BE2C (cell line): Measurements from ENCODE around the gene CDH6.
A peak's percentile ranks its signal among the peaks of the same experiment; 100 is the strongest.

Source experiments
- DNase-seq: peaks from one replicate; pipeline ENCODE4 v3.0.0-alpha.2; 2020
- H3K27me3 ChIP-seq: fragments of 250-450 bp; sonication (Bioruptor Pico); 2 replicates; pipeline ENCODE4 v1.5.1; 2020; ENCODE audit warnings: mild to moderate bottlenecking
- H3K36me3 ChIP-seq: fragments of 250-450 bp; sonication (Bioruptor Pico); 2 replicates; pipeline ENCODE4 v1.5.1; 2020; ENCODE audit warnings: mild to moderate bottlenecking
- H3K4me1 ChIP-seq: fragments of 250-450 bp; sonication (Bioruptor Pico); 2 replicates; pipeline ENCODE4 v1.5.1; 2020
- H3K4me3 ChIP-seq: 2 replicates; pipeline ENCODE4 v1.5.1; 2011; ENCODE audit warnings: low read depth, low read length
- H3K9me3 ChIP-seq: fragments of 250-450 bp; sonication (Bioruptor Pico); 2 replicates; pipeline ENCODE4 v1.5.1; 2020
- CTCF ChIP-seq: IDR thresholded peaks from 2 replicates; pipeline ENCODE4 v1.5.1; 2012; ENCODE audit warnings: mild to moderate bottlenecking, low read depth, low read length

CDH6 gene

DNA sequence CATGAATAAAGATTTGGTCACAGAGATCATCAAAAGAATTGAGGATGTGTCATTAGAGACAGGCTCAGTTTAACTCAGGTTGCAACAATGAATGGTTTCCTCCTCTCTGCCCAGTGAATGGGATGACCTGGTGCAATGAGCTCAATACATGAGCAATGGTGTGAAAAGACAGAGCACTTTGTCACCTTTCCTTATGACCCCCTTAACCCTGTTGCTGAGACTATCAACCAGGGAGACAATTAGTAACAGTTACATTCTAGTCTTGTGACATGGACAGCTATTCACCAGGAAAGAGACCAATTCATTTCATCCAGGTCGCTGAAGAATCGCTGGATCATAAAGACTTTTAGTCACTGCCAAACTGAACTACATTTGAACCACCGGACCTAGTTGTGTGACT lies 19.9 kb upstream of the CDH6 start:
- no peaks in the 10 kb centered on the region for H3K36me3 ChIP-seq
- no peaks in the 10 kb centered on the region for H3K9me3 ChIP-seq
- H3K27me3 ChIP-seq, result no peaks in the 10 kb centered on the region
- no peaks in the 10 kb centered on the region for H3K4me1 ChIP-seq
- no peak overlapping the region for H3K4me3 ChIP-seq
- DNase-seq, result no peak
- no peak for TF ChIP-seq CTCF

- TF ChIP-seq CTCF, result no peak
- Histone ChIP-seq H3K36me3 (no peaks in the 10 kb centered on the region), H3K27me3 (no peaks in the 10 kb centered on the region), H3K4me3 (no peak overlapping the region), H3K4me1 (no peaks in the 10 kb centered on the region), H3K9me3 (no peaks in the 10 kb centered on the region)
- DNase-seq, result no peak
These were observed 12.0 kb upstream of the CDH6 start for GRCh38 chr5:31181376-31181987.

DNA sequence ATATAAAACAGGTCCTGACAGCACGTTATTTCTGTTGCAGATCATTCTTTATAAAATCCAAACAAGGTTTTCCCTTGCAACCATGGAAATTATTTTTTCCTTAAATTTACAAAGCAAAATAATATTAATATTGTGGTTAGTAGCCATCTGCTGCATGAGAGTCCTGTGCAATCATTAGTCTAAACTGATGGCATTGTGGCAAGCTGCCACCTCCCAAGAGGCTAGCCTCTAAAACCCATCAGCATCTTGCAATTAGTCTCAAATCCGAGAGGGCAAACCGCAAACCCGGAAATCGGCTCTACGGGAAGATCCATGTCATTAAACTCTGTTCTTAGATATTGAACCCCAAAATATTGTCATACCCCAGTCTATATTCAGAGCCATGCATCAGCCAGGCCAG lies 11.3 kb upstream of the CDH6 start:
- TF ChIP-seq CTCF, result no peak
- Histone ChIP-seq H3K4me3 (no peak overlapping the region), H3K27me3 (no peaks in the 10 kb centered on the region), H3K4me1 (no peaks in the 10 kb centered on the region), H3K36me3 (no peaks in the 10 kb centered on the region), H3K9me3 (no peaks in the 10 kb centered on the region)
- DNase-seq, result no peak

DNA sequence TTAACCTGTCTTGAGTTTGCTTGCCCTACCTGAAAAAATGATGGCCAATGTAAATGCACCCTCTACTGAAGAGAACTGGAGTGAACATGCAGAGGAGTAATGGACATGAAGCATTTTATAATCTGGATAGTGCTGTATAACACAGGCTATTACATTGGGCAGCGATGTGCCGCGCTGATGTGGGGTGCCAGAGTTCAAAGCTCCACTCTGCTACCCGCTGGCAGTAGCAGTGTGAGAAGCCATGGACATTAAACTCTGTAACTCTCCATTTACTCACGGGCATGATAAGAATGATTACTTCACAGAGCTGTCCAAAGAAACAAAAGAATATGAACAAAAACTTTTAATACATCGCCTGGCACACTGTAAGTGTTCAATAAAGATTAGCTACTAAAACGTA lies 7.5 kb upstream of the CDH6 start:
- H3K36me3 ChIP-seq, result no peaks in the 10 kb centered on the region
- no peaks in the 10 kb centered on the region for H3K4me1 ChIP-seq
- no peaks in the 10 kb centered on the region for H3K9me3 ChIP-seq
- no peak for DNase-seq
- no peak for TF ChIP-seq CTCF
- no peak overlapping the region for H3K4me3 ChIP-seq
- no peaks in the 10 kb centered on the region for H3K27me3 ChIP-seq

DNA sequence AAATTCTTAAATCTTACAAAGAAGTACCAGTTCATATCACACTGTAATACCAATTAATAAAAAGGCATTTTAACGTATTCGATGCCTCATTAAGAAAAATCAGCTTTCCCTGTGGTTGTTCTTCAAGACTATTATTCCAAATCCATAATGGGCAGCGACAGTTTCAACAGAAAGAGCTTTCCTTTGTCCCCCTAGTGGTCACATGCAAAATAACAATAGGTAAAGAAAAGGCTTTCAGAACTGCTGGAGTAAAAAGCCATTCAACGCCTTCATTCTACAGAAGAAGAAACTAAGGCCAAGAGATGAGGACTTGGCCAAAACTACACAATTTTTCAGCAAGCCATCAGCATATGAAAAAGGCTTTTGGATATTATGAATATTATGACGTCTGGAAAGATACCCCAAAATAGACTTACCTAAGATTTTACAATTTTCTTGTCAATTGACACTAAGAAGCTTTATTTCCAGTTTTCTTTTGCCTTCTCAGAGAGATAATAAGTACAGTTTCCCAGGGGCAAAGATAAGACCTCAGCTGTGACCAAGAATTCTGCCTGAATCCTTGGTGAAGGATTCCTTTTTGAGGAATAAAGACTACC lies 6.7 kb upstream of the CDH6 start:
- no peak overlapping the region for H3K4me3 ChIP-seq
- no peaks in the 10 kb centered on the region for H3K4me1 ChIP-seq
- H3K36me3 ChIP-seq, result no peaks in the 10 kb centered on the region
- H3K9me3 ChIP-seq, result no peaks in the 10 kb centered on the region
- peak; percentile 84 for TF ChIP-seq CTCF
- no peak for DNase-seq
- no peaks in the 10 kb centered on the region for H3K27me3 ChIP-seq

DNA sequence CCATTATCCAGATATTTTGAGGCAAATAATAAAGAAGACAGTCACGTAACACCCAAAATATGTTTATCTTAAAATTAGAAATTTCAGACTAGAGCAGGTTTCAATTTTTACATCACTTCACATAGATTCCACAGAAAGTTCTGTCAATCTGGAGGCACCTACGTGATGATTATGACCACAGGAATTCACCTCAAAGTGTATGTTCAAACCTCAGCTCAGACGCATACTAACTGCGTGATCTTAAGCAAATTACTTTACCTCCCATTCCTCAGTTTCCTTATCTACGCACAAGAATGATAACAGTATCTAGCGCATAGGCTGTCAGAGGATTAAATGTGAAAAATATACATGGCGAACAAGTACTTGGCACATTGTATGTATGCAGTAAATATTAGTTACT lies 5.9 kb upstream of the CDH6 start:
- peaks cover under 1% of the 10 kb centered on the region for H3K4me1 ChIP-seq
- H3K27me3 ChIP-seq, result peaks cover under 1% of the 10 kb centered on the region; the same call in 1 of the 2 replicates
- TF ChIP-seq CTCF, result no peak
- H3K36me3 ChIP-seq, result no peaks in the 10 kb centered on the region
- H3K4me3 ChIP-seq, result no peak overlapping the region
- no peaks in the 10 kb centered on the region for H3K9me3 ChIP-seq
- no peak for DNase-seq
